G401.6 (cell line): ENCODE measurements around the gene GJB5.
"Not testable (repeated sequence)": the region's sequence is repeated elsewhere in the genome, so short reads cannot be mapped to it uniquely, and the experiment has no call there.

ENCODE experiments used
- FAIRE-seq: peaks from 2 replicates; lab custom pipeline; 2012; peaks lifted over from hg19 to GRCh38; lab: Jason Lieb, UNC

GJB5 gene

DNA sequence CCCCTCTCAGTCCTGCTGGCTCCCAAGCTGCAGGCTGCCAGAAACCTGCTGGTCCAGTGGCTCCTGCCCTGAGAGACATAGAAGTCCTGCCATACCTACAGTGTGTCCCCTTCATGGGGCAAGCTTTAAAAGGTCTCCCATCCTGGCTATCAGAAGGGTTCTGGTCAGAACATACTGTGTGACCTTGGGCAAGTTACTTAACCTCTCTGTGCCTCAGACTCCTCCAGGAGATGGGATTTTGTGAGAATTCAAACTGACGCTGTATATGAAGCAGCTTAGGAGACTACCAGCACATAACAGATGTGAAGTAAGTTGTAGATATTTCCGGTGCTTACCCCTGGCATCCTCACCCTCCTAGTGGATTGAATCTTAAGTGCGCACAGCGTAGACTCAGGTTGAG lies 8.7 kb upstream of the GJB5 start:
- FAIRE-seq, result no peak

DNA sequence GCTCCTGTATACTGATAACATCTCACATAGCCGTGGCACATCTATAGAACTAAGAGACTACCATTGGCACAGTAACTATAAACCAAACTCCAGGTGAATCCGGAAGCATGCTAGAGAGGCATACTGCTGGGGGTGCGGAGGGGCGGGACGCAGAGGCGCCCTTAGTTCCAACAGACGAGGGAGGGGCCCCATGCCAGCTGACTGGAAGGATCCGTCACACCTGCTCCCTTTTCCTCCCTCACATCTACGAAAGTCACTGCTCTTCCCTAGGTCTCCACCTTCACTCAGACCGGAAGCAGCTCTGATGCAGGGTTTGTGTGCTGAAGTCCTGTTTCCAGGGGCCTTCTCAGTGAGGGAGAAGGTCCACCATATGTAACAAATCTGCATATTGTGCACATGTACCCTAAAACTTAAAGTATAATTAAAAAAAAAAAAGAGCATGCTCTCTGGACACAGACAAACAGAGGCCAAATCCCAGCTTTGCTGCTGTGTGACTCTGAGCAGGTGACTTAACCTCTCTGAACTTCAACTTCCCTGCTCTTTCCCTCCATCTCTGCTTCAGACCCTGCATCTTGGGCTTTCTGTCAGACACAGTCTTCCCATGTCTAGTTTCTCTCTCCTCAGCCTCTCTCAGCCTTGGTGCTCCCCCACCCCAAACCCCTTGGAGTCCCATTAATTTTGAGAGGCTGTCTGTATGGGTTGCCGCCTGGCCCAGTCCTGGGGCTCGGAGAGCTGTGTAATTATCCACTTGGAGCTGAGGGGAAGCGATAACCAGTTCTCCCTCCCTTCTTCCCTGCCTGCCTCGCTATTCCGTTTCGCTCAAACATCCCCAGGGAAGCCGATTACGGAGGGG lies 7.8 kb upstream of the GJB5 start:
- no peak for FAIRE-seq

DNA sequence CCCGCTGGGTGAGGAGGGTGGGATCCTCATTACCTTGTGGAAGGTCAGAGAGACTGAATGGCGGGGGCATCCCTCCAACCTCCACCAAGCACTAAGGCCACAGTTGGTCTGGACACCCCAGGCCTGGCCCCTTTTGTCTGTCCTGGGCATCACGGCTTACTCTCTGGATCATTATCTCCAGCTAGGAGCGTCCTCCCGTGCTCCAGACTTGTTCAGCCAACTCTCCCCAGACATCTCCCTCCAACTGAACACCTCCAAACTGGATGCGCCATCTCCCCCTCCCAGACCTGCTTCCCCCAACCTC lies 7.3 kb upstream of the GJB5 start:
- FAIRE-seq, result no peak

DNA sequence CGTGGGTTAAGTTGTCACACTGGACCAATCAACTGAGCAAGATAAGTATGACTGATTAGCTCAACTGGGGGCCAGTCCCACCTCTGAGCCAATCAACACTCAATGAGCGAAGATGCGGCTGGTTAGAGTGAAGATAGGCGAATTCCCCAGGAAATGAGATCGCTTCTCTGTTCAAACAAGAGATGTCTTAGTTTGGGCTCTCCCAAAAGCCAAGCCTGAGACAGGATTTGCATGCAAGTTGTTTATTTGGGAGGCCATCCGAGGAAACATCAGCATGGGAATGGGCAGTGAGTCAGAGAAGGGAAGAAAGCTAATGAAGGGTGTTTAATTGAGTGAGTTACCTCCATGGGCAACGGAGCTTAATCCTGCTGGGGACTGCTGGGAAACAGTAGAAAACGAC lies 4.9 kb upstream of the GJB5 start:
- no peak for FAIRE-seq

DNA sequence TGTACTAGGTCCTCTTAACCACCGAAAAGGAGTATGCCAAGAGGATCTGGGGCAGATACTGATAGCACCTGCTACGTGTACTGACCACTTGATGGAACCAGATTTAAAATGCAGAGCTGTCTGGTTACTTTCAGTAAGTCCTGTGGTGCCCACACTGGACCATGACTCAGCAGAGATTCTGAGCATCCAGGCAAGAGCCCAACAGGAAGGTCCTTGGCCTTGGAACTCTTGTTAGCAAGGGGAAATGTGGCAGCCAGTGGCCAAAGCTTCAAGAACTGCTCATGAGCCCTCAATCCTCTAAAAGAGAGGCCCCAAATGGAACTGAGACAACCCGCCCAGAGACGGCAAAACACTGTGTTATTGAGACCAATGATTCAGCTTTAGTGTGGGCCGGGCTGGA lies 4.2 kb upstream of the GJB5 start:
- FAIRE-seq, result no peak

DNA sequence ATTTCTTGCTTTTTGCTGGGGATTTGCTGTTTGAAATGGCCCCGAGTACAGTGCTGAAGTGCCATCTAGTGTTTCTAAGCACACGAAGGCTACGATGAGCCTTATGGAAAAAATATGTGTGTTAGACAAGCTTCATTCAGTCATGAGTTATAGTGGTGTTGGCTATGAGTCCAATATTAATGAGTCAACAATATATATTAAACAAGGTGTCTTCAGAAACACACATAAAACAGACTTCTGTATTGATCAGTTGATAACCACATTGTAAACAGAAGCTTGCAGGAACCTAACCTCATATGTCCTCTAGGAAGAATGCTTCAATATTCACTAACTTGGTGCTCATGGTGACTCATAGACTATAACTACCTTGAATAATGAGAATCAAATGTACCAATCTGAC lies 1.7 kb upstream of the GJB5 start:
- FAIRE-seq, result no peak

DNA sequence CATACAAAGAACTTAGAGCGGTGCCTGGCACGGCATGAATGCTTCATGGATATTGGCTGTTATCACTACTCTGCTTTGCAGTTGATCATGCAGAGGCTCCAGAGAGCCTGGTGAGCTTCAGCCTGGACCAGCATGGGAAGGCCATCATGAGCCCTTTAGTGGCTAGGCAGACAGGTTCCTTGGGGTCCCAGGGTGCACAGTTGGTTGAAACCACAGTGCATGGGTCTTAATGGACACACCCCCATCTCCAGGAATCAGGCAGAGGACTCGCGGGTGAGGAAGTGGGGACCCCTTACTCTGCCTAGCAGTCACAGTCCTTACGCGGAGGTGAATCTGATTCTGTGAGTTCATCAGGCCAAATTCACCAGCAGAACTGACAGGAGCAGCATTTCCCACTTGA lies 1.1 kb downstream of the GJB5 start:
- no peak for FAIRE-seq

DNA sequence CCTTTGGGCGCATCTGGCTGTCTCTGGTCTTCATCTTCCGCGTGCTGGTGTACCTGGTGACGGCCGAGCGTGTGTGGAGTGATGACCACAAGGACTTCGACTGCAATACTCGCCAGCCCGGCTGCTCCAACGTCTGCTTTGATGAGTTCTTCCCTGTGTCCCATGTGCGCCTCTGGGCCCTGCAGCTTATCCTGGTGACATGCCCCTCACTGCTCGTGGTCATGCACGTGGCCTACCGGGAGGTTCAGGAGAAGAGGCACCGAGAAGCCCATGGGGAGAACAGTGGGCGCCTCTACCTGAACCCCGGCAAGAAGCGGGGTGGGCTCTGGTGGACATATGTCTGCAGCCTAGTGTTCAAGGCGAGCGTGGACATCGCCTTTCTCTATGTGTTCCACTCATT lies 2.5 kb downstream of the GJB5 start:
- no peak for FAIRE-seq

DNA sequence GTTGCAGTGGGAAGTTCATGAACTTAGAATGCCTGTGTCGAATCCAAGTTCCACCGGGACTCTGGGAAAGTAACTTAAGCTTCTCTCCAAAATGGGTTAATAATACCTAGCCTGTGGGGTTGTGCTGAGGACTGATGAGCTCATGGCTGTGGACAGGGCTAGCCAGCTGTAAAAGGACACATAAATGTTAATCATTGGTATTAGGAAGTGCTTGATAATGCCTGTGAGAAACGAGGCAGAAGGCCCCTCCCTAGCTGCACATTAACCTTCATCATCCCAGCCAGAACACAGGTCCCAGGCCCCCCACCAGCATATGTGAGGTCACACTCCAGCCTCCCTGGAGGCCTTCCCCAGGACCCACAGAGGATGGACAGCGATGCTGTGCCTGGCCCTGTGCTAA lies 3.9 kb downstream of the GJB5 start:
- FAIRE-seq, result no peak

DNA sequence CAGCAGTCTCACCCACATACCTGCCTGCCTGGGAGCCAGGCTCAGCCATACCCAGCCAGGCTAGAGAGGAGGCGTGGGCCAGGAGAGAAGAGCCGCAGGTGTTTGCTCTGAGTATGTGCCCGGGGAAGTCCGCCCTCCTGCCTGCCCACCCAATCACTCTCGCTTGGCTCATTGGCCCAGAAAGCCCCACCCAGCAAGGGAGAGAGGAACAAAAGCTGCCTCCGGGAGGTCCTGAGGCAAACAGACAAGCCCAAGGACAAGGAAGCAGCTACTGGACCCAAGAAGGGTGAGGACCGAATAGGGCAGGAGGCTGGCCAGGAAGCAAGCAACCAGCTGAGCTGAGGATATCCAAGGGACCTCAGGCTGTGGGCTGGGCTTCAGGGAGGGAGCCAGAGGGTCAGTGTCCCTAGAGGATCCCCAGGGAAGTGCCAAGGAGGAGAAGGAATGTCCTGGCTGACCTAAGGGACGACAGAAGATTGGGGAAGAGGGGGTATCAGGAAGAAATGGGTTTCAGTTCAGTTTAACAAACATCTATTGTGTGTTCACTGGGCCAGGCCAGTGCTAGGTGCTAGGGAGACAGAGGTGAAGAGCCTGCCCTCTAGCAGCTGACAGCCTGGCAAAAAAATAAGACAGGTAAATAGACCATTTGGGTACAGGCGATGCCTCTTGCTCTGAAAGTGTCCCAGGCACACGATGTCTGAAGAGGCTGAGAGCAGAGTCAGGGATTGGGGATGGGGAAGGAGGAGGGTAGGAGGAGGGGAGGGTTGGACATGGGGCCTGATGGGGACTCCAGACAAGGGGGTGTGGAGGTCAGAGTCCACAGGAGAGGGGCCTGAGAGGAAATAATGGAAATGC lies 4.9 kb downstream of the GJB5 start, which contains the start of gene GJB4:
Gene GJB4 (plus strand): TSS at position 238 of the 855 bp plus-strand sequence. CDS start 1,515 bp downstream, outside the sequence.
- FAIRE-seq, result no peak

DNA sequence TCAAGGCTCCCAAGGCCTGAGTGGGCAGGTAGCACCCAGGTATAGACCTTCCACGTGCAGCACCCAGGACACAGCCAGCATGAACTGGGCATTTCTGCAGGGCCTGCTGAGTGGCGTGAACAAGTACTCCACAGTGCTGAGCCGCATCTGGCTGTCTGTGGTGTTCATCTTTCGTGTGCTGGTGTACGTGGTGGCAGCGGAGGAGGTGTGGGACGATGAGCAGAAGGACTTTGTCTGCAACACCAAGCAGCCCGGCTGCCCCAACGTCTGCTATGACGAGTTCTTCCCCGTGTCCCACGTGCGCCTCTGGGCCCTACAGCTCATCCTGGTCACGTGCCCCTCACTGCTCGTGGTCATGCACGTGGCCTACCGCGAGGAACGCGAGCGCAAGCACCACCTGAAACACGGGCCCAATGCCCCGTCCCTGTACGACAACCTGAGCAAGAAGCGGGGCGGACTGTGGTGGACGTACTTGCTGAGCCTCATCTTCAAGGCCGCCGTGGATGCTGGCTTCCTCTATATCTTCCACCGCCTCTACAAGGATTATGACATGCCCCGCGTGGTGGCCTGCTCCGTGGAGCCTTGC lies 6.4 kb downstream of the GJB5 start:
- FAIRE-seq, result no peak

DNA sequence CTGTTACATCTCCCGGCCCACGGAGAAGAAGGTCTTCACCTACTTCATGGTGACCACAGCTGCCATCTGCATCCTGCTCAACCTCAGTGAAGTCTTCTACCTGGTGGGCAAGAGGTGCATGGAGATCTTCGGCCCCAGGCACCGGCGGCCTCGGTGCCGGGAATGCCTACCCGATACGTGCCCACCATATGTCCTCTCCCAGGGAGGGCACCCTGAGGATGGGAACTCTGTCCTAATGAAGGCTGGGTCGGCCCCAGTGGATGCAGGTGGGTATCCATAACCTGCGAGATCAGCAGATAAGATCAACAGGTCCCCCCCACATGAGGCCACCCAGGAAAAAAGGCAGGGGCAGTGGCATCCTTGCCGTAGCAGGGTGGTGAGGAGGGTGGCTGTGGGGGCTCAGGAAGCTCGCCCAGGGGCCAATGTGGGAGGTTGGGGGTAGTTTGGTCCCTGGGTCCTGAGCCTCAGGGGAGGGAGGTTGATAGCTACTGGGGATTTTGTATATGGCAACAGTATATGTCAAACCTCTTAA lies 7.0 kb downstream of the GJB5 start:
- no peak for FAIRE-seq

DNA sequence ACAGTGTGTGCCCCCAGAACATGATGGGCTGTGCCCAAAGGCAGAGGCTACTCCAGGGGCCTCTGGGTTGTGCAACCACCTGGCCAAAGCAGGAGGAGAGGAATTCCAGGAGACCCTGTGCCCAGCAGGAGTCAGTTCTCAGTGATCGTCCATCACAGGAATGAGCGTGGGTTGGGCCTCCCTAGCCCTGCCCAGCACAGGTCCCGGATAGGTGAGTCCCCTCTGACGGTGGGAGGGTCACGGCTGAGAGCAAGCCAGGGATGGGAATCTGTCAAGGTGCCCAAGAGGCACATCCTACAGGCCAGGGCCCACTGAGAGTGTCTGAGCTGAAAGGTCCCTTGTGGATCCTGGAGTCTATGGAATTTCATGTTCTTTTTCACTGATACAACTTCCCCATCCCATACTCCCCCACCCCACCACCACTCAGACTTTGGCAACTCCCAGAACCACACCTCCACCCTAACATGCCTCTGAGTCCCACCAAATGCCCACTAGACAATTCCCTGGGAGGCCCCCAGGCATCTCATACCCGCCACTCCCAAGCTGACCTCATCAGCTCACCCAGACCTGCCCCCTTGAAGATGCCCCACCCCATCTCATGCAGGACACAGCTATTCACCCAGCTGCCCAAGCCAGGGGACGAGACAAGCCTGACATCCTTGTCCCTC lies 7.8 kb downstream of the GJB5 start:
- FAIRE-seq, result no peak

DNA sequence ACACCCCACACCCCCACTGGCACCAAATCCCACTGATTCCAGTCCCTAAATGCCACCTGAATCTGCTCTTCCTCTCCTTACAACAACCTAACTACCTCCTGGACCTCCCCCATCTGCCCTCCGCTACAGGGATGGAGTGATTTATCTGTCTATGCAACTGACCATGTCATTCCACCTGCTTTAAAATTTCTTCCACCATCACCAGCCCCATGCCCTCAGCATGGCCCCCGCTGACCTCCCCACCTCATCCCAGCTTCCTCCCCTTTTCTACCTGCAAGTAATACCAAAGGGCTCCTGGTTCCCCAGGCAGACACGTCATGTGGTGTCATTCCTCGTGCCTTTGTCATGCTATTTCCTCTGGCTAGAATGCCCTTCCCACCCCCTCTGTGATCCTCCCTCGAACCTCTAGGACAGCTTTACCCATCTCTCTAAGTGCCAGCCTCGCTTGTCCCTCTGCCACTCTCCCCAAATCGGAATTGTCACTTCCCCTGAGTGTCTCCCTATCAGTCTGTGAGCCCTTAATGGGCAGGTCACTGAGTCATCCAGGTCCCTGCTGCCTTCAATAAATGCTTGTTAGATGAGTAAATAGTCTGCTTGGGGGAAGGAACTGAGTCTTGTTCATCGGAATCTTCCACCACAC lies 8.4 kb downstream of the GJB5 start:
- FAIRE-seq, result no peak

DNA sequence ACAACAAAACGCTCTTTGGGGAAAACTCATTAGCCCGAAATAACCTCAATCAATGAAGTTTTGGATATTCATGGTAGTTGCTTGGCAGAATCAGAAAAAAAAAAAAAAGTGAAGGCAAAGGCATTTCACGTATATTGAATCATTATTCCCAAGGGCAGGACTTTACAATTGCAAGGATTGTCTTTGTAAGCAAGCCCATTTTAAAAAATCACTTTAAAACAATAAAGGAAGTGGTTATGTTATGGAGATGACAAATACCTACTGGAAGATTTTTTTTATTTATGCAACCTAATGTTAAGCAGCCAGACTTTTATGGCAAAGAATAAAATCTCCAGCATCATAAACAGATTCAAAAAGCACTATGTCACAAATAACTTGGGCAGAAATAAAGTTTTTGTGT lies 14.0 kb downstream of the GJB5 start:
- no peak for FAIRE-seq

DNA sequence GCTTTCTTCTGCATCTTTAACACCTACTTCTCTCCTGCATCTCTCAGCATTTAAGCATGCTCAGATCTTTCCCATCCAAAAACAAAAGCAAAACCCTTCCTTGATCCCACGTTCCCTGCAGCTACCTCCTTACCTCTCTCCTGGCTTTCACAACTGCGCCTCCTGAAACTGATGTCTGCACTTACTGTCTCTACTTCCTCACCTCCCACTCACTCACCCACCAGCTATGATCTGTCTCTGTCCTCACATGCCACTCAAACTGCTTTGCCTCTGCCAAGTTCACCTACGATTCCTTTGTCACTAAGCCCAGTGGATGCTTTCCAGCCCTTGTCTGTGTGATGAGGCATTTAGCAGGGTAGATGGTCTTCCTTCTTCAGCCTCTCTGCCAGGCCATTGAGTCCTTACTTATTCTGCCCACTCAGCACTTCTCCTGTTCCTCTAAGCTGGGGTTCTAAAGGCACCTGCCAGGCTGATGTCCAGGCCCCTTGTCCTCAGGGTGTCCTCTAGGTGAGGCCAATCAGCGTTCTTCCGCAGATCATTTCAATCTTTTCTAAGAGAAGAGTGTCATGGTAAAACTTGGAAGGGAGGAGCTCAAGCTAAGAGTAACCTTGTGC lies 16.2 kb downstream of the GJB5 start:
- no peak for FAIRE-seq

DNA sequence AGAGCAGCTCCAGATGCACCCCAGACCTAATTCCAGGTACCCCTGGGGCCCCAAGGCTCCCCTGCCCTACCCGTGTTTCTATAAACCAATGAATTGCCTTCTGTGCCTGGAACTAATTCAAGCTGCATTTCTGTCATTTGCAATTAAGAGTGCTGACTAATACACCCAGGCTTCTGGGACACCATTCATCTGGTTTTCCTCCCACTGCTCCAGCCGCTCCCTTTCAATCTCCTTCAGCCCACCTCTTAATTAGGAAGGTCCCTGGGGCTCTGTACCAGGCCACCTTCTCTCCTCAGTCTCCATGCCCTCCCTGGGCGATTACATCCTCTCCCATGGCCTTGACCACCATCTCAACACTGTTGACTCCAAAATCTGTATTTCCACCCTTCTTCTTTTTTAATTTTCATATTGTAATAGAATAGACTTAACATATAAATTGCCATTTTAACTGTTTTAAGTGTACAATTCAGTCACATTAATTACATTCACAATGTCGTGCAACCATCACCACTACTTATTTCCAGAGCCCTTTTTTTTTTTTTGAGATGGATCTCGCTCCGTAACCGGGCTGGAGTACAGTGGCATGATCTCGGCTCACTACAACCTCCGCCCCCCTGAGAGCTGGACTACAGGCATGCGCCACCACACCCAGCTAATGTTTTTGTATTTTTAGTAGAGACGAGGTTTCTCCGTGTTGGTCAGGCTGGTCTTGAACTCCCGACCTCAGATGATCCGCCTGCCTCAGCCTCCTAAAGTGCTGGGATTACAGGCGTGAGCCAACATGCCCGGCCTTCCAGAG lies 16.9 kb downstream of the GJB5 start:
- FAIRE-seq, result no peak

DNA sequence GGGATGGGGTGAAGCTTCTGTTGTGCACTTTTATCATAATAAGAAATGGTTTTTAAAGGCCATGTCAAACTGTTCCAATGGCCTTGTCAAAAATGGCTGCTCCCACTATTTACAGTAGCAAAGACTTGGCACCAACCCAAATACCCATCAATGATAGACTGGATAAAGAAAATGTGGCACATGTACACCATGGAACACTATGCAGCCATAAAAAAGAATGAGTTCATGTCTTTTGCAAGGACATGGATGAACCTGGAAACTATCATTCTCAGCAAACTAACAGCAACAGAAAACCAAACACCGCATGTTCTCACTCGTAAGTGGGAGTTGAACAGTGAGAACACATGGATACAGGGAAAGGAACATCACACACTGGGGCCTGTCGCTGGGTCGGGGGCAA lies 18.3 kb downstream of the GJB5 start:
- not testable (repeated sequence) for FAIRE-seq

DNA sequence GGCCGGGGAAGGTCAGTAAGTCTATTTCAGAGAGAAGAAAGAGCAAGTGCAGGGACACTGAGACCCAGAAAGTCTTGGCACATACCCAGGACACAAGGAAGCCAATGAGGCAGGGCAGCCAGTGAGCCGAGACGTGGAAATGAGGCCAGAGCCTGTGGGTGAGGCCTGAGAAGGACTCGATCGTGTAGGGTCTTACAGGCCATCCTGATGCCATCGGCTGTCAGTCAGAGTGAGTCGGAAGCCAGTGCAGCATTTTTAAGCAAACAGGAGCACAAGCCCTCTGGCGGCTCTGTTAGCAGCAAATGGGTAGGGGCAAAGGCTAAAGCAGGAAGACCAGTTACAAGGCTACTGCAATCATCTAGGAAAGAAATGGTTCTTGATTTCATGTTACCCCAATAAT lies 20.1 kb downstream of the GJB5 start:
- FAIRE-seq, result no peak

DNA sequence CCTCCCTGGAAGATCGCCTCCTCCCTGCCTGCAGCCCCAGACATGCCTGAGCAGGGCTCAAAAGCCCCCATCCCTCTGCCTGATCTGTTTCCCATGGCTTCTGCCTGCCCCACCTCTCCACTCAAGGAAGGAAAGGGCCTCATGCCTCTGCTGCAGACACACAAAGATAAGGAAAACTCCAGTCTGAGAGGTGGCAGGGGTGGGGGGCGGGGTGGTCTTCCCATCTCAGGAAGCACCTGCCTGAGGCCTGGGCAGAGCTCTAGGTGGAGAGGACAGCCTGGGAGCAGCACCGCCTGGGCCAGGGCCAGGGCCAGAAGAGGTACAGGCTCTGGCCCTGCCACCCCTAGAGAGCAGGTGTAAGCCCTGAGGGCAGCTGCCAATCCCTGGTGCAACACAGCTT lies 22.1 kb downstream of the GJB5 start:
- no peak for FAIRE-seq
